Naive thymus-derived CD8-positive, alpha-beta T cell (primary cell): ENCODE data around the gene DENND1C. TPM values are rescaled to one million over a fixed set of nuclear protein-coding genes. Genes with fewer than 3 reads are reported as not detected.
"Not testable (repeated sequence)": the region's sequence is repeated elsewhere in the genome, so short reads cannot be mapped to it uniquely, and the experiment has no call there.

ENCODE experiments used
- ATAC-seq, 2 donors: fragments of 150-1000 bp; cut with Tn5 transposase in 1 of 2; sonication (Bioruptor Pico), chemical (Tn5 transposase) in 1 of 2; 1 replicate in 1 of 2; 2 replicates in 1 of 2; pipeline ENCODE4 v1.10.0; 2021; ENCODE audit warnings: mild to moderate bottlenecking in 2 of 2, moderate library complexity in 2 of 2
- POLR2A ChIA-PET: fragments of 350-600 bp; sonication (Branson Sonifier 250); formaldehyde crosslinking; loops from one replicate; lab custom pipeline; 2021; ENCODE audit warnings: antibody characterized with exemption; lab: Charles Lee
- DNase-seq, 10 donors: peaks; one replicate each; pipeline versions ENCODE4 v3.0.0 to v3.0.0-alpha.2; 2020 to 2022
- H3K27ac Mint-ChIP-seq, 10 donors: one replicate each; pipeline ENCODE4 v1.8.0; 2020 to 2022; ENCODE audit warnings: mild to moderate bottlenecking in 10 of 10, mixed read lengths in 10 of 10, moderate library complexity in 4 of 10, inconsistent platforms in 1 of 10
- H3K27me3 Mint-ChIP-seq, 5 donors: one replicate each; pipeline ENCODE4 v1.8.0; 2021 to 2022; ENCODE audit warnings: mixed read lengths in 5 of 5
- H3K36me3 Mint-ChIP-seq, 3 donors: one replicate each; pipeline ENCODE4 v1.8.0; 2020 to 2022; ENCODE audit warnings: mixed read lengths in 3 of 3, mild to moderate bottlenecking in 2 of 3, inconsistent platforms in 1 of 3
- H3K4me1 Mint-ChIP-seq, 4 donors: one replicate each; pipeline ENCODE4 v1.8.0; 2021 to 2022; ENCODE audit warnings: mixed read lengths in 4 of 4
- H3K4me3 Mint-ChIP-seq, 10 donors: one replicate each; pipeline ENCODE4 v1.8.0; 2020 to 2022; ENCODE audit warnings: mild to moderate bottlenecking in 10 of 10, mixed read lengths in 10 of 10, moderate library complexity in 6 of 10, inconsistent platforms in 1 of 10
- H3K9me3 Mint-ChIP-seq, 9 donors: one replicate each; pipeline ENCODE4 v1.8.0; 2020 to 2022; ENCODE audit warnings: mixed read lengths in 9 of 9, mild to moderate bottlenecking in 3 of 9, inconsistent platforms in 1 of 9, moderate library complexity in 1 of 9
- polyA plus RNA-seq, 3 donors: library from polyadenylated mRNA; unstranded; fragments of 300-500 nt; fragmentation: Illumina TruSeq; gene quantifications; one replicate each; pipeline ENCODE4 v1.2.3, GENCODE V29; 2021
- total RNA-seq, 8 experiments: library from RNA in 2 of 8; stranded (reverse) in 2 of 8; gene quantifications; one replicate each; pipeline ENCODE4 v1.2.3 and lab custom pipeline; 2021 to 2026

DENND1C gene
- total and polyA plus RNA-seq, 5 experiments from 2014 or later, result 35.4 to 110 (median 105) TPM

DNA sequence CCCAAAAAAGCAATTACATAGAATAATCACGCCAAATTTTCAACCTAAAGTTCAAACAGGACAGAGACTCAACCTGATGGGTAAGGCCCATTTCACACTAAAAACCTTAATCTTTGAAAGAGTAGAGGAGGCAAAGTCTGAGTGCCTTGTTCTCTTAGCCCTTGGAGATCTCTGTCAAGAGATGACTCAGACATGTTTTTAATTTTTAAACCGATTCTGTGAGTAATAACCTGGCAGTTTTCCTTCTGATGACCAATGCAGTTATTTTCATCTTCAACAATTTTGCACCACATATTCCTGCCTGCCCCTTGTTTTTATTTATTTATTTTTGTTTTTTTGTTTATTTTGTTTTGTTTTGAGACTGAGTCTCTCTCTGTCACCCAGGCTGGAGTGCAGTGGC lies 37.7 kb upstream of the DENND1C start:
- POLR2A ChIA-PET, result no interaction called here
- ATAC-seq (no peak), DNase-seq (no peak)
- Mint-ChIP-seq H3K27ac (peak overlapping the region in 6 of 10 donors; percentile 11 to 68 (median 22)), H3K4me3 (peak overlapping the region in 2 of 10 donors; percentile 2 to 54), H3K4me1 (peaks cover 27 to 47% (median 43%) of the 10 kb centered on the region in 4 donors), H3K36me3 (no peaks in the 10 kb centered on the region), H3K27me3 (peaks cover 0 to 3% (median 0%) of the 10 kb centered on the region in 5 donors), H3K9me3 (no peaks in the 10 kb centered on the region)

DNA sequence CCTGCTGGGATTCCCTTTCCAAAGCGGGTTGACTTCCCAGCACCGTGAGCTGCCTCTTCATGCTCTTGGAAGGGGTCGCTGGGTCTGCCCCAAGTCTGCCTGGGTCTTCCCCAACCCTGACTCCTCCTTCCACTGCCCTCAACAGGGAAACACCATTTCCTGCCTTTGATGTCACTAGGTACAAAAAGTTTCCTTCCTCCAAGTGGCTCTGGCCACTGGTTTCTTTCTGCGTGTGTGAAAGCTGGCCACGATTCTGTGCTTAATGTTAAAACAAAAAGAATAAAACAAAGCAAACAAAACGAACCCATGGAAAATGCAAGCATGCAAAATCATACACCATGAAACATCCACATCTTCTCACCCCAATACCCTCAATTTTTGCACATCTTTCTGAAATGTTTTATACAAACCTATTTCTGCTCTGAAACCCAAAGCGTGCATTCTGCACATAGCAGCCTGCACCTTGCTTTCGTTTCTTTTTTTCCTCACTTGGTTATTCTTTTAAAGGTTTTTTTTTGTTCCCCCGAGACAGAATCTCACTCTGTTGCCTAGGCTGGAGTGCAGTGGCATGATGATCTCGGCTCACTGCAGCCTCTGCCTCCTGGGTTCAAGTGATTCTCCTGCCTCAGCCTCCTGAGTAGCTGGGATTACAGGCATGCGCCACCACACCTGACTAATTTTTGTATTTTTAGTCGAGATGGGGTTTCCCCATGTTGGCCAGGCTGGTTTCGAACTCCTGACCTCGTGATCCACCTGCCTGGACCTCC lies 36.7 kb upstream of the DENND1C start:
- ATAC-seq (no peak), DNase-seq (peak in 2 of 10 donors; percentile 11 to 22)
- Mint-ChIP-seq H3K4me1 (peaks cover 27 to 47% (median 44%) of the 10 kb centered on the region in 4 donors), H3K9me3 (no peaks in the 10 kb centered on the region), H3K27ac (peak overlapping the region in 7 of 10 donors; percentile 4 to 72 (median 25)), H3K36me3 (no peaks in the 10 kb centered on the region), H3K27me3 (peaks cover 0 to 3% (median 0%) of the 10 kb centered on the region in 5 donors), H3K4me3 (peak overlapping the region; percentile 20 to 83 (median 72))
- POLR2A ChIA-PET, result interaction anchor here (0.6 to 0.7 kb wide), 2 partner anchors 196 to 1486 kb away, joined by 3 to 6 read pairs; no protein-coding TSS in a partner anchor

DNA sequence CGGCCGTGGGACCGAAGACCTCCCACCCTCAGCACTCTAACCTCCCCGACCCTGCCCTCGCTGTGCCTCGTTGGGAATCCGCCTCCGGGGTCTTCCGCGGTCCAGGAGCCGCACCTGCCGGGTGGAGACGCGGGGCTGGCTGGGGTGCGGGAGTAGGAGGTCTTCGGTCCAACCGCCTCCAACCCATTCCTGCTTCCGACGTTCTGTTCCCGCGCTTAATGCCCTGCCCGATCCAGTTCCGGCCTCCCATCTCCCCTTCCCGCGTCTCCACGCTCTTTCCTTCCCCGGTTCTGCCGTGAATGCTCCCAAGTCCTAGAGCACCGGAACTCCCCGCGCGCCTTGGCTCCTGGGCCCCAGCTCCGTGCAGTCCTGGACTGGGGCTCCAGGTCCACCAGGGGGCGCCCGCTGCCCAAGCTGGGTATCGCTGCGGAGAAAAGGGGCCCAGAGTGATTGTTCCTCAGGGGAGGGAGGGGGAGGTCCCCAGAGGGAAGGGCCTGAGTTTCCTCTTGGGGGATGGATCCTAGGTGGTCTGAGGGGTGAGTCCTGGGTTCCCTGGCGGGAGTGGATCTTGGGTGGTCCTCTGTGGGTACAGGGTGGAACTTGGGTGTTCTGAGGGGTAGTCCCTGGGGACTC lies 35.2 kb upstream of the DENND1C start:
- peak; percentile 74 to 96 (median 88) for DNase-seq
- Mint-ChIP-seq H3K27ac (peak overlapping the region; percentile 49 to 91 (median 82)), H3K4me3 (peak overlapping the region; percentile 83 to 99 (median 97)), H3K36me3 (no peaks in the 10 kb centered on the region), H3K27me3 (no peaks in the 10 kb centered on the region), H3K4me1 (peaks cover 22 to 41% (median 34%) of the 10 kb centered on the region in 4 donors), H3K9me3 (no peaks in the 10 kb centered on the region)
- ATAC-seq, result peak; percentile 93
- POLR2A ChIA-PET, result interaction anchor here (0.6 to 1.6 kb wide), 9 partner anchors 13 to 347 kb away, joined by 3 to 9 read pairs (median 4); partner anchors contain the start of genes DENND1C, KHSRP and TNFSF9

DNA sequence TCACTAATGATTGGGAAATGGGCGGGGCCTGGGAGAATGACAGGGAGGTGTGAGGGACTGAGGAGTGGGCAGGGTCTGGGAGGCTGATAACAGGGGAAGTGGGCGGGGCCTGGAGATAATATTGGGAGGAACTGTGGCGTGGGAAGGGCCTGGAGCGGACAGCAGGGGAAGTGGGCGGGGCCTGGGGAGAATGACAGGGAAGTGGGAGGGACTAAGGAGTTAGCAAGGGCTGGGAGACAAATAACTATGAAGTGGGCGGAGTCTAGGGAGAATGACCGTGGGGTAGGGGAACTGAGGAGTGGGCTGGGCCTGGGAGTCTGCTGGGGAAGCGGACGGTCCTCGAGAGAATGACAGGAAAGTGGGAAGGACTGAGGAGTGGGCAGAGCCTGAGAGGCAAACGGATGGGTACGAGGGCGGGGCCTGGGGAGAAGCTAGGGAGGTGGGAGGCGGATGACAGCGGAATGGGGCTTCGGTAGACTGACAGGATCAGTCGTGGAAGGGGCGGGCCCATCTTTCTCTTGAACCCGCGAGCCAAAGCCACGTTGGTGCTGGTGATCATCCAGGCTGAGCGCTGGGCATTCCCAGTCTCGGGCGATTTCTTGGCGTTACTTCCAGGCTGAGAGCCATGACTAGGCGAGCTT lies 34.6 kb upstream of the DENND1C start:
- Mint-ChIP-seq H3K27me3 (no peaks in the 10 kb centered on the region), H3K4me3 (peak overlapping the region; percentile 83 to 99 (median 97)), H3K4me1 (peaks cover 22 to 39% (median 33%) of the 10 kb centered on the region in 4 donors), H3K27ac (peak overlapping the region in 8 of 10 donors; percentile 3 to 92 (median 82)), H3K36me3 (no peaks in the 10 kb centered on the region), H3K9me3 (no peaks in the 10 kb centered on the region)
- DNase-seq (peak in 8 of 10 donors; percentile 23 to 76 (median 48)), ATAC-seq (peak; percentile 58 to 61)
- POLR2A ChIA-PET, result interaction anchor here (0.7 to 1.6 kb wide), 9 partner anchors 15 to 407 kb away, joined by 3 to 9 read pairs (median 4); partner anchors contain the start of genes DENND1C, KHSRP and TNFSF9

DNA sequence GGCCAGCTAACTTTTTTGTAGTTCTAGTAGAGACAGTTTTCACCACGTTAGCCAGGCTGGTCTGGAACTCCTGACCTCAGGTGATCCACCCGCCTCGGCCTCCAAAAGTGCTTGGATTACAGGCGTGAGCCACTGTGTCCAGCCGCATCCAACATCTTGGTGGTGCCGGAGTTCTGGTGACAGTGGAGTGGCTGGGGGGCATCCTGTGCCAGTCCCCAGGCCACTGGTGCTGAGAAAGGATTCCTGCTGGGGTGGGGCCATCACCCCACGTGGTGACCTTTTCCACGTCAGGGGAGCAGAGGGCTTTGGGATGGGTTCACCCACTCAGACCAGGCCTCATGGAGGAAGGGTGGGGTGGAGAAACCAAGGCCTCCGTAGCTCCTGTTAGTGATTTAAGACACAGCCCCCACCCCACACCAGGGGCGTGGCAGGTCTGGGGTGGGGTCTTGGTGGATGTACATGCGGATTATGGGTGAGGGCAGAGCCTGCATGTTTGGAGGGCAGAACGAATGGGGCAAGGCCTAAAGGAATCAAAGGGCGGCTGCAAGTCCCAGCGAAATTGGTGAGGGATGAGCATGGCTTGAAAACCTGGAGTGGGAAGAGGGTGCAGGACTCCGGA lies 33.4 kb upstream of the DENND1C start:
- Mint-ChIP-seq H3K36me3 (no peaks in the 10 kb centered on the region), H3K27ac (peak overlapping the region in 3 of 10 donors; percentile 69 to 77 (median 75)), H3K27me3 (no peaks in the 10 kb centered on the region), H3K4me3 (peak overlapping the region; percentile 55 to 94 (median 64)), H3K9me3 (no peaks in the 10 kb centered on the region), H3K4me1 (peaks cover 22 to 39% (median 32%) of the 10 kb centered on the region in 4 donors)
- POLR2A ChIA-PET, result interaction anchor here (0.5 to 0.7 kb wide), 2 partner anchors 39 to 406 kb away, joined by 5 read pairs; no protein-coding TSS in a partner anchor
- no peak for DNase-seq
- no peak for ATAC-seq

DNA sequence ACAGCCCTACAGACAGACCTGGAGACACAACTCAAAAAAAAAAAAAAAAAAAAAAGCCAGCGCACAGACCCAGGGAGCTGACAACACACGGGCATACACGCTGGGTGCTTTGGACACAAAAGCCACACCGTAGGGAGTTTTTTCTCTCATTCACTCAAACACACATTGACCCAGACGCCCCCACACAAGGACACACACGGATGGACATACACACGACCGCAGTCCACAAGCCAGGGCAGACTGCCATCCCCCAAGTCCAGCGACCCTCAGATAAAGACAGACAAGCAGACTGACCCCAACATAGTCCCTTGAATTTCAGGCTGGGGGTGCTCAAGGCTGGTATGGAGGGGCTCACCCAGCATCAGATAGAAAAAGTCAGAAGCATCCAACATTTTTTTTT lies 32.5 kb upstream of the DENND1C start:
- no peak for ATAC-seq
- Mint-ChIP-seq H3K9me3 (no peaks in the 10 kb centered on the region), H3K36me3 (no peaks in the 10 kb centered on the region), H3K4me3 (peak overlapping the region in 5 of 10 donors; percentile 6 to 63 (median 30)), H3K4me1 (peaks cover 22 to 39% (median 27%) of the 10 kb centered on the region in 4 donors), H3K27ac (peak overlapping the region in 1 of 10 donors; percentile 73), H3K27me3 (no peaks in the 10 kb centered on the region)
- POLR2A ChIA-PET, result no interaction called here
- no peak for DNase-seq

DNA sequence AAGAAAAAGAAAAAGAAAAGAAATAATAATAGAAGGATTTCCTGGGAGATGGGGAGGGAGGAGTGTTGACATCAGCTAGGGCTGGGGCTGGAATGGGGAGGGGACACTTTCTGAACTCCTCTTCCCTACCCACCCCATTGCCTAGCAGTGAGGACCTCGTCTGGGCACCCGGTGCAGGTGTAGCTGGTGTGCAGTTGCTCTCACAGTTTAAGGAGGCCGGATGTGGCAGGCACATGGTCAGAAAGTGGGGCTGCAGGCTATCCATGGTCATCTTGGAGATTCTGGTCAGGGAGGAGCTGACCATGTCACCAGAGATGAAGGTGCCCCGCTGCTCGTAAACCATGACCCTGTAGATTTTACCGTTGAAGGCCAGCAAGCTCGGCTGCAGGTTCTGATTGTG lies 29.0 kb upstream of the DENND1C start:
- H3K4me1 Mint-ChIP-seq, result peaks cover 2 to 7% (median 3%) of the 10 kb centered on the region in 4 donors
- DNase-seq (no peak), ATAC-seq (no peak)
- H3K36me3 Mint-ChIP-seq, result no peaks in the 10 kb centered on the region
- no peaks in the 10 kb centered on the region for H3K27me3 Mint-ChIP-seq
- H3K27ac Mint-ChIP-seq, result no peak overlapping the region
- no peaks in the 10 kb centered on the region for H3K9me3 Mint-ChIP-seq
- POLR2A ChIA-PET, result no interaction called here
- H3K4me3 Mint-ChIP-seq, result no peak overlapping the region

DNA sequence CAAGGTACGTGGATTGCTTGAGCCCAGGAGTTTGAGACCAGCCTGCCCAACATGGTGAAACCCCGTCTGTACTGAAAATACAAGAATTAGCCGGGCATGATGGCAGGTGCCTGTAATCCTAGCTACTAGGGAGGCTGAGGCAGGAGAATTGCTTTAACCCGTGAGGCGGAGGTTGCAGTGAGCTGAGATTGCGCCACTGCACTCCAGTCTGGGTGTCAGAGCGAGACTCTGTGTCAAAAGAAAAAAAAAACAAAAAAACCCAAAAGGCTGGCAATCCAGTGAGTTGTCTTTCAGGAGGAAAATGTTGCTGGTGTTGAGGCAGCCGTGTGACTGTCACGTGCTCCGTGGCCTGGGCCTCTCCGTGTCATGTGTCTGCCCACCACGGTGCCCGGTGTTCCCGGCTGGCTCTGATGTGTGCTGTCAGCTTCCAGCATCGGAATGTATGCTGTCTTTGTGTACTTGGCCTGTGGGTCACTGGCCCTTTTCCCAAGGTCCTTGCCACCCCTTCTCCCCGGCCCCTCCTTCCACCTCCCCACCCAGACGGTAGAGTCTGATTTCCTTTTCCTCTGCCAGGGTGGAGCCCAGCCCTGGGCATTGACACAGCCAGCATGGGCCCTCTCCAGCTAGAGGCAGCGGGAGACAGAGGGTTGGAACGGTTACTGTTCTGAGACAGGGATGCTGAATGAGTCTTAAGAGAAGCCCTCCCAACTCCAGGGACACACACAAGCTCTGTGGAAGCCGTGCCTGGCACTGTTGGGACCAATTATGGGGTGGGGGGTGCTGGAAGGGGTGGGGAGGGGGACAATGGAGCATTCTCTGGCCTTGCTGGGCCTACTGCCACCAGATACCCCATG lies 27.8 kb upstream of the DENND1C start:
- no peak for DNase-seq
- Mint-ChIP-seq H3K27me3 (no peaks in the 10 kb centered on the region), H3K4me1 (peaks cover 0 to 8% (median 6%) of the 10 kb centered on the region in 4 donors), H3K27ac (no peak overlapping the region), H3K4me3 (no peak overlapping the region), H3K9me3 (no peaks in the 10 kb centered on the region), H3K36me3 (no peaks in the 10 kb centered on the region)
- no peak for ATAC-seq
- POLR2A ChIA-PET, result interaction anchor here (0.6 kb wide), 2 partner anchors 137 to 317 kb away, joined by 3 to 4 read pairs; no protein-coding TSS in a partner anchor

DNA sequence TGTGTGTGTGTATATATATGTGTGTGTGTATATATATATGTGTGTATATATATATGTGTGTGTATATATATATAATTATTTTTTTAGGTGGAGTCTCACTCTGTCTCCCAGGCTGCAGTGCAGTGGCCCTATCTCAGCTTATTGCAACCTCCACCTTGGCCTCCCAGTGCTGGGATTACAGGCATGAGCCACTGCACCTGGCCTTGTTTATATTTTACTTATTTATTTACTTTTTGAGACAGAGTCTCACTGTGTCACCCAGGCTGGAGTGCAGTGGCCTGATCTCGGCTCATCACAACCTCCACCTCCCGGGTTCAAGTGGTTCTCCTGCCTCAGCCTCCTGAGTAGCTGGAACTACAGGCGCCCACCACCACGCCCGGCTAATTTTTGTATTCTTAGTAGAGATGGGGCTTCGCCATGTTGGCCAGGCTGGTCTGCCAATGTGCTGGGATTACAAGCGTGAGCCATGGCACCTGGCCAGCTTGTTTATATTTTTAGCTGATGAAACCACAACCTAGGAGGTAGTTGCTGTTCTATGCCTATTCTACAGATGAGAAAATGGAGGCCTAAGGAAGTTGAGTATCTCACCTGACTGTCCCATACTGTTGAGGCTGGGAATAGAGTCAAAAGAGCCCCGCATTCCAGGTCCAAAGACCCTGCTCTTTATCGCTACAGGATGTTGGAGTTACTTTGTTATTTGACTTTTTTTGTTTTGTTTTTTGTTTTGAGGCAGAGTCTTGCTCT lies 26.6 kb upstream of the DENND1C start:
- not testable (repeated sequence) for H3K27ac Mint-ChIP-seq

DNA sequence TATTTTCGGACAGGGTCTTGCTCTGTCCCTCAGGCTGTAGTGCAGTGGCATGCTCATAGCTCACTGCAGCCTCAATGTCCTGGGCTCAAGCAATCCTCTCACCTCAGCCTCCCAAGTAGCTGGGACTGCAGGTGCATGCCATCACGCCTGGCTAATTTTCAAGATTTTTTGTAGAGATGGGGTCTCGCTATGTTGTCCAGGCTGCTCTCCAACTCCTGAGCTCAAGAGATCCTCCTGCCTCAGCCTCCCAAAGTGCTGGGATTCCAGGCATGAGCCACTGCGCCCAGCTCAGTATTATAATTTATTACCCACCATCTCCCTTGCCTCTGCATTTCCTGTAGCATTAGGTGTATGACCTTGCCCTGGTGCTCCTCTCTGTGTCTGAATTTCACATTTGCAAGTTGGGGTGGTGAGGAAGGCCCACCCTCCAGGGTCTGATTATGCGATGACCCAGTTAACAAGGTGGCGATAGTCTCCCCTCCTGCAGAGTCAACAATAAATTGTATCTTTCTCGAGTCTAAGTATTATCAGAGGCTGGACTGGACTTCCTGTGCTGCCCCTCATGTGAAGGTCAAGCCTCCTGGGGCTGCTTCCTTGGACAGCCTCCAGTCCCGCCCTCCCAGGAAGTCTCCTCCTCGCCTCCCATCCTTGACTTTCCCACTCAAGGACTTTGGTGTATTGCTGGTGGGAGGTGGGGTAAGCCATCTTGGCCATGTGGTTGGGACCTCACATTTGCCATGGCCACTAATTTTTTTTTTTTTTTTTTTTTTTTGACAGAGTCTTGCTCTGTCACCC lies 22.0 kb upstream of the DENND1C start:
- DNase-seq, result no peak

More for the DNA sequence above, 26.6 kb upstream of the DENND1C start:
- not testable (repeated sequence) for H3K36me3 Mint-ChIP-seq, DNase-seq, H3K4me3 Mint-ChIP-seq, H3K4me1 Mint-ChIP-seq, H3K27me3 Mint-ChIP-seq, ATAC-seq, H3K9me3 Mint-ChIP-seq
- POLR2A ChIA-PET, result interaction anchor here (0.6 to 1.0 kb wide), 5 partner anchors 10 to 1949 kb away, joined by 3 to 4 read pairs (median 3); partner anchors contain the start of gene DENND1C

More for the DNA sequence above, 22.0 kb upstream of the DENND1C start:
- no peak for ATAC-seq
- H3K27ac Mint-ChIP-seq, result peak overlapping the region in 3 of 10 donors; percentile 15 to 28 (median 20)
- peaks cover 0 to 2% (median 0%) of the 10 kb centered on the region in 3 donors for H3K36me3 Mint-ChIP-seq
- POLR2A ChIA-PET, result interaction anchor here (0.6 to 1.9 kb wide), 4 partner anchors 13 to 432 kb away, joined by 3 to 10 read pairs (median 3); partner anchors contain the start of genes ALKBH7 and DENND1C
- H3K4me1 Mint-ChIP-seq, result peaks cover 5 to 23% (median 19%) of the 10 kb centered on the region in 4 donors
- H3K9me3 Mint-ChIP-seq, result no peaks in the 10 kb centered on the region
- H3K27me3 Mint-ChIP-seq, result peaks cover 0 to 5% (median 0%) of the 10 kb centered on the region in 5 donors
- peak overlapping the region; percentile 56 to 85 (median 69) for H3K4me3 Mint-ChIP-seq
